Measurements from ENCODE around the gene SMARCD2. TPM values are rescaled to one million over a fixed set of nuclear protein-coding genes. Genes with fewer than 3 reads are reported as not detected.

The SMARCD2 gene
- total and polyA plus RNA-seq, 2 of the 13 experiments (the other 11 are each of a cell fraction or from before 2014, with no cell fraction given), result 122 to 150 TPM

GRCh38 chr17:63838631-63839171 is 3.8 kb downstream of the SMARCD2 start:
- Histone ChIP-seq H3K4me2 (ENCODE audit: low read depth, low read length) (peak overlapping the region; percentile 42), H3K79me2 (ENCODE audit: insufficient read depth, low read length) (peaks cover 46% of the 10 kb centered on the region), H3K27me3 (ENCODE audit: control insufficient read depth in 1 of 2, insufficient read depth in 2 of 2, low read length in 2 of 2) (no peaks in the 10 kb centered on the region; a peak in 1 of 5 replicates), H2AFZ (ENCODE audit: low read length) (no peak overlapping the region), H3K4me3 (replicated peaks in 1 of 3; ENCODE audit: insufficient read depth in 1 of 3, low read depth in 2 of 3, low read length in 3 of 3) (no peak overlapping the region), H3K4me1 (ENCODE audit: insufficient read depth, low read length) (peaks cover 34% of the 10 kb centered on the region), H4K20me1 (ENCODE audit: insufficient read depth, low read length) (peaks cover 10% of the 10 kb centered on the region; the same call in 1 of the 2 replicates), H3K27ac (ENCODE audit: extremely low read length, insufficient read depth, low read length) (no peak overlapping the region), H3K9me3 (ENCODE audit: low read length) (no peaks in the 10 kb centered on the region), H3K9ac (ENCODE audit: insufficient read depth, low read depth, low read length) (peak overlapping the region; percentile 40; the same call in 1 of the 2 replicates), H3K36me3 (replicated peaks in 1 of 2; ENCODE audit: control insufficient read depth in 1 of 2, insufficient read depth in 2 of 2, low read length in 2 of 2) (peaks cover 23 to 40% of the 10 kb centered on the region in 2 experiments)
- intact Hi-C loops (cut with micrococcal nuclease; ENCODE audit: unreplicated experiment) (no loop called here), in situ Hi-C loops (cut with HindIII; ENCODE audit: extremely low pct_ligation_motif_present, low pct_unique_long_range_greater_than_20kb) (no loop called here)
- ATAC-seq (no peak), DNase-seq (ENCODE audit: low spot score) (no peak), FAIRE-seq (no peak)
- ChIA-PET CTCF (ENCODE audit: low intra/inter-chr PET ratio, low total read pairs) (no interaction called here), POLR2A (interaction anchor here (1.4 to 4.4 kb wide), 3 partner anchors 9 to 65 kb away, joined by 4 to 37 read pairs (median 33); partner anchors contain the start of genes CCDC47, DDX42, FTSJ3 and PSMC5)
- 87% methylated on average over 7 of the region's 7 CpGs for WGBS (ENCODE audit: low lambda C conversion rate)
- no TSS peak for BruUV-seq (replicated peaks)
- TF ChIP-seq PRDM4 (CRISPR knock-in tag; IDR thresholded peaks at IDR 0.05; ENCODE audit: borderline replicate concordance) (no peak), ZNF746 (CRISPR knock-in tag; IDR thresholded peaks at IDR 0.05) (0 out of 2 replicates have a peak, but pooled peaks have one; percentile 36), MAFF (IDR thresholded peaks at IDR 0.05; ENCODE audit: low read depth, low read length) (no peak), TCF7L2 (IDR thresholded peaks at IDR 0.05; ENCODE audit: low read depth, low read length) (no peak), MEIS2 (CRISPR knock-in tag; IDR thresholded peaks at IDR 0.05) (no peak), DR1 (CRISPR knock-in tag; IDR thresholded peaks at IDR 0.05) (no peak), HOXA3 (CRISPR knock-in tag; IDR thresholded peaks at IDR 0.05) (no peak), AGO2 (optimal IDR thresholded peaks at IDR 0.05; ENCODE audit: low read depth, low read length) (peak; percentile 12)
